OCI-LY3 (cell line): ENCODE data around the gene PODNL1.

Source experiments
- EZH2phosphoT487 ChIP-seq: fragments of 200-600 bp; shearing (Covaris generic); IDR thresholded peaks from 2 replicates; pipeline ENCODE4 v1.6.1; 2018; ENCODE audit warnings: antibody characterized with exemption, mixed run types, low read depth
- TF ChIP-seq, protein P1 (sequence below): fragments of 200-600, 300-600 bp; sonication (generic); IDR thresholded peaks from 2 replicates; pipeline ENCODE4 v1.5.1; 2014; ENCODE audit warnings: antibody characterized with exemption, low read length, low read depth

DNA sequence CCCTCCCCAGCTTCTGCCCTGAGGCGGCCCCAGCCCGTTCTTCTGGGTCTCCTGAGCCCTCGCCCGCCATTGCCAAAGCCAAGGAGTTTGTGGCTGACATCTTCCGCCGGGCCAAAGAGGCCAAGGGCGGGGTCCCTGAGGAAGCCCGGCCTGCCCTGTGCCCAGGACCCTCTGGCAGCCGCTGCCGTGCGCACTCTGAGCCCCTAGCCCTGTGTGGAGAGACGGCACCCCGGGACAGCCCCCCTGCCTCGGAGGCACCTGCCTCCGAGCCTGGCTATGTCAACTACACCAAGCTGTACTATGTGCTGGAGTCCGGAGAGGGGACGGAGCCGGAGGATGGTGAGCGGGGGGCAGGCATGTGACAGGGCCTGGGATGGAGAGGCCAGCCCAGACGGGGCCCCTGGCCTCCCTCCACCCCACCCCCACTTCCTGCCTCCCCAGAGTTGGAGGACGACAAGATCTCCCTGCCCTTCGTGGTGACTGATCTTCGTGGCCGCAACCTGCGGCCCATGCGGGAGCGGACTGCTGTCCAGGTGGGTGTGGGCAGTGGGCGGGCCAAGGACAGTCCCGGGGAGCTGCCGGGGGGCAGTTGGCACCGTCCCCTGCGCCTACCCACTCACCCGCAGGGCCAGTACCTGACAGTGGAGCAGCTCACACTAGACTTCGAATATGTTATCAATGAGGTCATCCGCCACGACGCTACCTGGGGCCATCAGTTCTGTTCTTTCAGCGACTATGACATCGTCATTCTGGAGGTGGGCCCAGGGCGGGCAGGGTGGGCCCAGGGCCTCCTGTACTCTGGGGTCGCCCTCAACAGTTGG is 21.1 kb upstream of the PODNL1 start:
- TF ChIP-seq, protein P1, sequence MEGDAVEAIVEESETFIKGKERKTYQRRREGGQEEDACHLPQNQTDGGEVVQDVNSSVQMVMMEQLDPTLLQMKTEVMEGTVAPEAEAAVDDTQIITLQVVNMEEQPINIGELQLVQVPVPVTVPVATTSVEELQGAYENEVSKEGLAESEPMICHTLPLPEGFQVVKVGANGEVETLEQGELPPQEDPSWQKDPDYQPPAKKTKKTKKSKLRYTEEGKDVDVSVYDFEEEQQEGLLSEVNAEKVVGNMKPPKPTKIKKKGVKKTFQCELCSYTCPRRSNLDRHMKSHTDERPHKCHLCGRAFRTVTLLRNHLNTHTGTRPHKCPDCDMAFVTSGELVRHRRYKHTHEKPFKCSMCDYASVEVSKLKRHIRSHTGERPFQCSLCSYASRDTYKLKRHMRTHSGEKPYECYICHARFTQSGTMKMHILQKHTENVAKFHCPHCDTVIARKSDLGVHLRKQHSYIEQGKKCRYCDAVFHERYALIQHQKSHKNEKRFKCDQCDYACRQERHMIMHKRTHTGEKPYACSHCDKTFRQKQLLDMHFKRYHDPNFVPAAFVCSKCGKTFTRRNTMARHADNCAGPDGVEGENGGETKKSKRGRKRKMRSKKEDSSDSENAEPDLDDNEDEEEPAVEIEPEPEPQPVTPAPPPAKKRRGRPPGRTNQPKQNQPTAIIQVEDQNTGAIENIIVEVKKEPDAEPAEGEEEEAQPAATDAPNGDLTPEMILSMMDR = no peak
- no peak for TF ChIP-seq EZH2phosphoT487
